CD4-positive, alpha-beta T cell treated with Interleukin-6 for 4 hours (primary cell): Measurements from ENCODE around the gene OTOP2.
"Not testable (repeated sequence)": the region's sequence is repeated elsewhere in the genome, so short reads cannot be mapped to it uniquely, and the experiment has no call there.

Source experiments
- DNase-seq: peaks from one replicate; pipeline ENCODE4 v3.0.0-alpha.2; 2020; ENCODE audit warnings: mixed read lengths

Gene OTOP2

DNA sequence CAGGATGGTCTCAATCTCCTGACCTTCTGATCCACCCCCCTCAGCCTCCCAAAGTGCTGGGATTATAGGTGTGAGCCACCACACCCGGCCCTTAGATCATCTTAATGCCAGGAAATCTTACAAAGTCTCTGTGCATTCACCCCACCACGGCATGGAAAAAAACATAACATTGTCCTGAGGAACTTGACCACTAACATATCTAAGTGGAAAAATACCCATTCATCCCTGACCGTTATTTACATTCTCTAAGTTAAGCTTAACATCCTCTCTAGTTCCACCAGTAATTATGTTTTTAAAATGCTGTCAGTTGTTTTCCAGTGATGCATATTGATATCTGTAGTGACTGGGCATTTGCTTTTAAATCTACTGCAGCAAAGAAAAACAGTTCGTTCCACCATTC is 51.9 kb downstream of the OTOP2 start:
- no peak for DNase-seq

DNA sequence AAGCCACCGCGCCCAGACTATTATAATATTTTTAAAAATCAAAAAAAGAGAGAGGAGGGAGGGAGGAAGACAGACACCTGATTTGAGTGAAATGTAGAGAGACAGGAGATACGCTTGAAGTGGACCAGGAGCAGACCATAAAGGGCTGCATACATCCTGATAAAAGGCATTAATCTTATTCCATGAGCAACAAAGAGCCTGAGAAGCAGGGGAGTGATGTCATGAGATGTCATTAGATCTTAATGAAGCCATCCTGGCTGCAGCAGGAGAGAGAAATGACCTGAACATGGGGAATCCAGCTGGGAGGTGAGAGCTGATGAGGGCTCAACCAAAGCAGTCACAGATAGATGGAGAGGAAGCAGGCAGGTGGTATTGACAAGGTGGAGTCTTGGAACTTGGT is 53.7 kb downstream of the OTOP2 start:
- DNase-seq = no peak

DNA sequence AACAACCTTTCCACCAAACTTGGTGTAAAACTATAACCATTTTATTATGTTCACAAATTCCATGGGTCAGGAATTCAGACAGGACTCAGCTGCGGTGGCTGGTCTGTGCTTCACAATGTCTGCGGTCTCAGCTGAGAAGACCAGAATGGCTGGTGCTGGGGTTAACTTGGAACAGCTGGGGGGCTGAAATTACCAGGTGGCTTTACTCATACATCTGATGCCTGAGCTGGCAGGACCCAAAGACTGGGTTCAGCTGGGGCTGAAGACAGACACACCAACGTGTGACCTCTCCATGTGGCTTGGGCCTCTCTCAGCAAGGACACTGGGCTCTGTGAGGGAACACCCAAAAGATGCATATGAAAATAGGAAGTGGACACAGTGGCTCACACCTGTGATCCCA is 54.2 kb downstream of the OTOP2 start:
- DNase-seq = no peak

DNA sequence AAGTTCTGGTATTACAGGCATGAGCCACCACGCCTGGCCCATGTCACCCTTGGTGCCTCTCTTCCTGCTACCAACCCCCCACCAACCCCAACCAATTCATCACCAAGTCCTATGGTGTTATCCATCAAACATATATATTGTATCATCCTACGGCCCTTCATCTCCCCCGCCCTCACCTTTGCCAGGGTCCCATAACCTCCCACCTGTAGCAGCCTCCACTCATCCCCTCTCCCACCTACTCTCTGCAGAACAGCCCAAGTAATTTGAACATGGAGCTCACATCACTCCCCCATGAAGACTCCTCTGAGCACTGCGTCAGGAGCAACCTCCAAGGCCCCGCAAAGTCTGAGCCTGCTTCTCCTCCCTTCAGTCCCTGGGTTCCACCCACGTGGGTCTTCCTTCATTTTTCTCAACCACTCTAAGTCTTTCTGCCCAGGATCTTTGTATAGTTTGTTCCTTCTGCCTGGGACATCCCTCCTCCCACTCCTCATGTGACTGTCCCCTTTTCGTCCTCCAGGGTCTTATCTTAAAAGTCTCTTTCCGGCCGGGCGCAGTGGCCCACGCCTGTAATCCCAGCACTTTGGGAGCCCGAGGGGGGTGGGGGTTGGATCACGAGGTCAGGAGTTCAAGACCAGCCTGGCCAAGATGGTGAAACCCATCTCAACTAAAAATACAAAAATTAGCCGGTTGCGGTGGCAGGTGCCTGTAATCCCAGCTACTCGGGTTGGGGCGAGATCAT is 55.5 kb downstream of the OTOP2 start:
- no peak for DNase-seq

DNA sequence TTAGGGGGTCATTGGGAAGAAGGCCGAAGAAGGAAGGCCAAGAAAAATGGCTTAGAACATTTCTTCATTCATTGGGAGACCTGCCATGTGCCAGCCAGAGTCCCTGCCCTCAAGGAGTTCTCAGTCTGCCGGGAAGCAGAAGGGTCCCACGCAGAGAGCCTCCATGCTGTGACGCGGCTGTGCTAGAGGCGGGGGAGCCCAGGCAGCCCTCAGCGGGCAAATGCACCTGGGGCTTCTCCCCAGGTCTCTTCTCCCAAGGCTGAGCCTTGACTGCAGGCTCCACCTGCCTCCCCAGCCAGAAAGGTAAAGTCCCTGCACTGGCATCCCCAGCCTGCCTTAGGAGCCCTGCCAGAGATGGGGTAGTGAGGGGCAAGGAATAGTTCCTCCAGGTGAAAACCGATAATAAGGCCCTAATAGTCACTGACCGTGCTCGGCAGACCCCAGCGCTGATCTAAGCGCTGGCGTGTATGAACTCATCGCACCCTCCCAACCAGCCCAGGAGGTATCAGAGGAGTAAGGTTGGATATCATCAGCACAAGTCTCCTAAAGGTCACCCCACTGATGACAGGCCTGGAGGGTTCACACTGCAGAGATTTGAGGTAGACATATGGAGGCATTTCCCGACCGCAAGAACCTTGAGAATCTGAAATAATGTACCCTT is 57.4 kb downstream of the OTOP2 start:
- DNase-seq = no peak

DNA sequence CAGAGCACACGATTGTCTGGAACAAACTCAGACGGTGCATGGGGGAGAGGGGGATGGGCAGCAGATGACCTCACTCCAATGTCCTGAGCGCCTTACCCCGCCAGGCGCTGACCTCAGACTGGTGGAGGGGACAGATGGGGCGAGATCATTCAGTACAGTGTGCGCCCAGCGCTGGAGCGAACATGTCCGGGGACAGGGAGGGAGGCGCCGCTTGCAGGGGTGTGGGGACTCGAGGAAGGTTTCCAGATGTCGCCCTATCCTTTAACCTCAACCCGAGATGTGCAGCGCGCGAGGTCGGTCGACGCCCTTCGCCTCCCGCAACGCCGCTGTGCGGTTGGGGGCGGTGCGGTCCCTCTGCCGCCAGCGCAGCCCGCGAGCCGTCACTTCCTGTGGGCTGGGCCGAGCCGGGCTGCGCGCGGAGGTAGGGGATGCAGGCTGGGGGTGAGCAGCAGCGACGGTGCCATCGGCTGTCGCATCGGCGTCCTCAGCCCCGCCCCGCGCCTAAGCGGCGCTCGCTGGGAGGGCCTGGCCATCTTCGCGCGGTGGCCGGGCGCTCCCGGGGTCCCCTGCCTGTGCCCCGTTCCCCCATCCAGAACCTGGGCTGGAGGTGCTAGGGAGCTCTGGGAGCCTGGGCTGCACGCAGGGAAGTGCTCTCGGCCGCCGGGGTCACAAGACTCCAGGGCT is 58.0 kb downstream of the OTOP2 start:
- DNase-seq = peak; percentile 87

DNA sequence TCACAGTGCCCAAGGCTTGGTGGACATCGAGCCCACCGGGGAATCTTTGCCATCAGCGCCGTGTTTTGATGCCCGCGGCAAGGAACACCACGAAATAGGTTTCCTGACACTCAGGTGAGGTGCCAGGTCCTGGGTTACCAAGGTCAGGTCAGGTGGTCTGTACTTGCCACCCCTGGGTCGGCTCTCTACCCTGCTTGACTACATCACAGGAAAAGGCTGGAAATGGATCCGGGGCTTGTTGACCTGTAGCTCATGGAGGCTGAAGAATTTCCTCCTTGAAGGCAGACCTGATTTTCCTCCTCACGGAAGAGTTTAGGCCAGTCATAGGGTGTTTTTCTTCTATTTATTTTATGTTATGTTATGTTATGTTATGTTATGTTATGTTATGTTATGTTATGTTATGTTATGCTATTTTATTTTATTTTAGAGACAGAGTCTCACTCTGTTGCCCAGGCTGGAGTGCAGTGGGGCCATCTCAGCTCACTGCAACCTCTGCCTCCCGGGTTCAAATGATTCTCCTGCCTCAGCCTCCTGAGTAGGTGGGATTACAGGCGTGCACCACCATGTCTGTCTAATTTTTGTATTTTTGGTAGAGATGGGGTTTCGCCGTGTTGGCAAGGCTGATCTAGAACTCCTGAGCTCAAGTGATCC is 58.7 kb downstream of the OTOP2 start:
- not testable (repeated sequence) for DNase-seq
